GM12872 (cell line): ENCODE results near the gene PSMG3.

ENCODE experiments used
- CTCF ChIP-seq: IDR thresholded peaks from 3 replicates; pipeline ENCODE4 v1.5.1; 2011; ENCODE audit warnings: low read depth, mild to moderate bottlenecking, low read length, moderate library complexity; ENCODE audit not compliant: insufficient read depth

PSMG3 gene

DNA sequence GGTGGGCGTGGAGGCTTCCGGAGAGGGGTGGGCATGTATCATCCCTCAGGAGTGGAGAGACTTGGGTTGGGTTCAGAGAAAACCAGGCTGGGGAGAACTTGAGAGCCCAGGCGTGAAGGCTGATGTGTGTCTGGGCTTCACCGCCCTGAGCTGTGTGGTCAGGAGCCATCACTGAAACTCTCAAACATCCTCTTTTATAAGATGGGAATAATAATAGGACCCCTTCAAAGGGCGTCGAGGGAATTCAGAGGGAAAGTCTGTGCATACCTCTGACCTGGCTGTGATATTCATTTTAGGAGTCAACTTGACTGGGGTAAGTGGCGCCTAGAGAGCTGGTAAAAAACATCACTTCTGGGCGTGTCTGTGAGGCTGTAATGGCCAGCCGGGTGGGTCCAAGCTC, 21.1 kb upstream of the PSMG3 start:
- TF ChIP-seq CTCF, result no peak

DNA sequence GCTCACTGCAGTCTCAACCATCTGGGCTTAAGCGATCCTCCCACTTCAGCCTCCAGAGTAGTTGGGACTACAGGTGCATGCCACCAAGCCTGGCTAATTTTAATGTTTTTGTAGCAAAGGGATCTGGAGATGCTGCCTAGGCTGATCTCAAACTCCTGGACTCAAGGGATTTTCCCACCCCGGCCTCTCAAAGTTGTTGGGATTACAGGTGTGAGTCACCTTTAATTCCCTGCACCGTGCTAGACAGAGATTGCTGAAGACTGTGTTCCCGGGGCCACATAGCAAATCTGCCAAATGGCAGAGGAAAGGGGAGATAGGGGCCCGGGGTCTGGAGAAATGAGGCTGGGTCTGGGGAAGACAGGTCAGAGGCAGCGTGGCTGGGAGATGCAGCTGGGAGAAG, 20.6 kb upstream of the PSMG3 start:
- no peak for TF ChIP-seq CTCF

- TF ChIP-seq CTCF, result no peak
Observed at GRCh38 chr7:1588978-1589377, 19.1 kb upstream of the PSMG3 start.

- TF ChIP-seq CTCF, result no peak
Observed at GRCh38 chr7:1587738-1588137, 17.9 kb upstream of the PSMG3 start.

DNA sequence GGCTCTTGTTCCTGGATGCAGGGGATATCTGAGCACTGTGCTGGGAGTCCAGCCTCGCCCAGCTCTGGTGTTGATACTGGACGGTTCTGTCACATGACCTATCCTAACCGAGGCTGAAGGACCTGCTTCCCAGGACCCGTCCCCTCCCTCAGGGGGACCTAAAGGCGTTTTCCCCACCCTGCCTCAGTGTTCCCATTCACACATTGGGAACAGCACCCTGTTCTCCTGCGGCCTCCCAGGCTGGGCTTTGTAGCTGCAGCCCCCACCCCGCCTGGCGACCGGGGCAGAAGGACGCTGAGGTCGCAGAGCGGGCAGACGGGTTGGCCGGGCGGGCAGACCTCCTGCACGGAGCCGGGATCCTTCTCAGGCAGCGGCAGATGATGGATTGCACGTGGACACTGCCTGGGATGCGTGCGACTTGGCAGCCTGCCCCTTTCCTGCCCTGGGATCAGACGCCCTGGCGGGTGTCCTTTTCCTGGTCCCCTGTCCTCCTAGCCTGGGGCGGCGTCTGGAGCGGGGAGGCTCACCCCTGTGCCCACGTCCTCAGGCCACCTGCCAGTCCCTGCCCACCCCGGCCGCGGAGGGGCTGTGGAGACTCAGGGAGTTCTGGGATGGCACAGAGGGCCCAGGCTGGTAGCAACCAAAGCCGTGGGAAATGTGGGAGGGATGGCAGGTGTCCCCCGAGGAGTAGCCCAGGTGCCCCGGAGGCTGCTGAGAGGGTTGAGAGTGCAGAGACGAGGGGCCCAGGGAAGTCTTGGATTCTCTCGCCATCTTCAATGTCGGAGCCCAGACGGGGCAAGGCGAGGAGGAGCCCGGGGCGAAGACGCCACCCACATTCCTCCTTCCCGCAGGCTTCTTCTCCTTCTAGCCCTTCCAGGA, 17.2 kb upstream of the PSMG3 start:
- no peak for TF ChIP-seq CTCF

GRCh38 chr7:1586126-1586826, 16.4 kb upstream of the PSMG3 start:
- TF ChIP-seq CTCF, result no peak

- TF ChIP-seq CTCF, result no peak
Observed at GRCh38 chr7:1585142-1585981, 15.5 kb upstream of the PSMG3 start.
